ENCODE measurements around the gene ABL1.

ABL1 gene

GRCh38 chr9:130890870-130891687 lies 56.0 kb downstream of the ABL1 start:
- no peak for DNase-seq (ENCODE audit: low read depth)

GRCh38 chr9:130891688-130892476 lies 56.8 kb downstream of the ABL1 start:
- DNase-seq (ENCODE audit: low read depth) = no peak

GRCh38 chr9:130892477-130893304 lies 57.6 kb downstream of the ABL1 start:
- DNase-seq (ENCODE audit: low read depth) = no peak

- DNase-seq (ENCODE audit: low read depth) = no peak
Measured at GRCh38 chr9:130893341-130894101, 58.5 kb downstream of the ABL1 start.

- DNase-seq (ENCODE audit: low read depth) = no peak
Measured at GRCh38 chr9:130894546-130894945, 59.5 kb downstream of the ABL1 start.

- DNase-seq (ENCODE audit: low read depth) = no peak
Measured at GRCh38 chr9:130895038-130895437, 60.0 kb downstream of the ABL1 start.

- DNase-seq (ENCODE audit: low read depth) = no peak
Measured at GRCh38 chr9:130895481-130896232, 60.6 kb downstream of the ABL1 start.

- DNase-seq (ENCODE audit: low read depth) = no peak
Measured at GRCh38 chr9:130896233-130897014, 61.4 kb downstream of the ABL1 start, which contains the start of gene QRFP. Gene QRFP, minus strand, starts transcription at chr9:130896812. Its CDS starts 2,974 bp downstream, at chr9:130893838.

- DNase-seq (ENCODE audit: low read depth) = no peak
Measured at GRCh38 chr9:130897105-130897751, 62.2 kb downstream of the ABL1 start.

- no peak for DNase-seq (ENCODE audit: low read depth)
Measured at GRCh38 chr9:130897848-130898551, 62.9 kb downstream of the ABL1 start.

- DNase-seq (ENCODE audit: low read depth) = no peak
Measured at GRCh38 chr9:130898552-130898852, 63.4 kb downstream of the ABL1 start.

- DNase-seq (ENCODE audit: low read depth) = no peak
Measured at GRCh38 chr9:130899051-130899748, 64.1 kb downstream of the ABL1 start.

- no peak for DNase-seq (ENCODE audit: low read depth)
Measured at GRCh38 chr9:130900701-130901497, 65.8 kb downstream of the ABL1 start.

- no peak for DNase-seq (ENCODE audit: low read depth)
Measured at GRCh38 chr9:130901498-130902203, 66.6 kb downstream of the ABL1 start.

- no peak for DNase-seq (ENCODE audit: low read depth)
Measured at GRCh38 chr9:130902204-130903185, 67.4 kb downstream of the ABL1 start.
